MCF 10A (cell line): Measurements from ENCODE around the gene MYO7B. TPM values are rescaled to one million over a fixed set of nuclear protein-coding genes. Genes with fewer than 3 reads are reported as not detected.

Source experiments
- BruUV-seq: library from RNA; stranded (reverse); fragments of 400-500 nt; replicated peaks from 2 replicates; lab custom pipeline; 2021; lab: Mats Ljungman, UMichigan
- CTCF ChIA-PET: fragments of 300-600 bp; sonication (Branson Sonifier 250); formaldehyde crosslinking; extraction: SDS; loops from one replicate; lab custom pipeline; 2021; ENCODE audit warnings: antibody characterized with exemption, inconsistent platforms; lab: Yijun Ruan, JAX
- POLR2A ChIA-PET: fragments of 300-600, 350-650 bp; sonication (Branson Sonifier 250); formaldehyde crosslinking; extraction: SDS; loops from one replicate; lab custom pipeline; 2020; ENCODE audit warnings: antibody characterized with exemption, inconsistent platforms; lab: Yijun Ruan, JAX
- DNase-seq: peaks from one replicate; pipeline ENCODE4 v3.0.0-alpha.2; 2018; ENCODE audit not compliant: unreplicated experiment
- H3K27ac Mint-ChIP-seq: one replicate; pipeline ENCODE4 v1.8.0; 2022; ENCODE audit warnings: mild to moderate bottlenecking, low read depth, mixed read lengths; ENCODE audit not compliant: unreplicated experiment
- H3K27me3 Mint-ChIP-seq: one replicate; pipeline ENCODE4 v1.8.0; 2022; ENCODE audit warnings: mixed read lengths; ENCODE audit not compliant: insufficient read depth, unreplicated experiment
- H3K36me3 Mint-ChIP-seq: one replicate; pipeline ENCODE4 v1.8.0; 2022; ENCODE audit warnings: mild to moderate bottlenecking, moderate library complexity, mixed read lengths; ENCODE audit not compliant: insufficient read depth, unreplicated experiment
- H3K4me1 Mint-ChIP-seq: one replicate; pipeline ENCODE4 v1.8.0; 2022; ENCODE audit warnings: mixed read lengths; ENCODE audit not compliant: insufficient read depth, unreplicated experiment
- H3K4me3 Mint-ChIP-seq: one replicate; pipeline ENCODE4 v1.8.0; 2022; ENCODE audit warnings: mild to moderate bottlenecking, moderate library complexity, mixed read lengths; ENCODE audit not compliant: unreplicated experiment
- H3K9me3 Mint-ChIP-seq: one replicate; pipeline ENCODE4 v1.8.0; 2022; ENCODE audit warnings: mixed read lengths; ENCODE audit not compliant: unreplicated experiment
- CTCF ChIP-seq: fragments of 200-600 bp; IDR thresholded peaks from one replicate; pipeline ENCODE4 v1.8.0; 2022; ENCODE audit warnings: antibody characterized with exemption, mild to moderate bottlenecking; ENCODE audit not compliant: unreplicated experiment
- intact Hi-C: fragments of 100-400 bp; cut with micrococcal nuclease; formaldehyde crosslinking; loops from 2 replicates; pipeline ENCODE4 v1.14.1; 2022
- total RNA-seq: library from RNA; stranded (reverse); gene quantifications from 2 replicates; pipeline ENCODE4 v1.2.3, GENCODE V29; 2022

Gene MYO7B
- total RNA-seq, 1 experiment from 2014 or later = not detected

GRCh38 chr2:127626175-127626574 is 90.7 kb downstream of the MYO7B start:
- H3K9me3 Mint-ChIP-seq = no peaks in the 10 kb centered on the region
- no peaks in the 10 kb centered on the region for H3K36me3 Mint-ChIP-seq
- ChIA-PET CTCF (interaction anchor here (0.5 to 0.7 kb wide), 2 partner anchors 109 to 1723 kb away, joined by 3 read pairs; no protein-coding TSS in a partner anchor), POLR2A (no interaction called here)
- TF ChIP-seq CTCF = no peak
- H3K4me1 Mint-ChIP-seq = peaks cover 13% of the 10 kb centered on the region
- no peak for DNase-seq
- intact Hi-C loops = no loop called here
- H3K27me3 Mint-ChIP-seq = no peaks in the 10 kb centered on the region
- no TSS peak for BruUV-seq
- no peak overlapping the region for H3K27ac Mint-ChIP-seq
- no peak overlapping the region for H3K4me3 Mint-ChIP-seq

GRCh38 chr2:127626917-127627739 is 91.6 kb downstream of the MYO7B start:
- no peaks in the 10 kb centered on the region for H3K36me3 Mint-ChIP-seq
- H3K9me3 Mint-ChIP-seq = no peaks in the 10 kb centered on the region
- H3K27ac Mint-ChIP-seq = no peak overlapping the region
- no peaks in the 10 kb centered on the region for H3K27me3 Mint-ChIP-seq
- no peak for TF ChIP-seq CTCF
- ChIA-PET POLR2A (no interaction called here), CTCF (interaction anchor here (0.7 kb wide), 1 partner anchor 1724 kb away, joined by 3 read pairs; no protein-coding TSS in a partner anchor)
- intact Hi-C loops = no loop called here
- H3K4me1 Mint-ChIP-seq = peaks cover 13% of the 10 kb centered on the region
- no peak overlapping the region for H3K4me3 Mint-ChIP-seq
- DNase-seq = no peak
- no TSS peak for BruUV-seq

GRCh38 chr2:127627740-127628571 is 92.5 kb downstream of the MYO7B start:
- no peaks in the 10 kb centered on the region for H3K36me3 Mint-ChIP-seq
- ChIA-PET POLR2A (no interaction called here), CTCF (no interaction called here)
- intact Hi-C loops = no loop called here
- peaks cover 13% of the 10 kb centered on the region for H3K4me1 Mint-ChIP-seq
- DNase-seq = no peak
- H3K9me3 Mint-ChIP-seq = no peaks in the 10 kb centered on the region
- no TSS peak for BruUV-seq
- no peak overlapping the region for H3K4me3 Mint-ChIP-seq
- no peak overlapping the region for H3K27ac Mint-ChIP-seq
- no peak for TF ChIP-seq CTCF
- no peaks in the 10 kb centered on the region for H3K27me3 Mint-ChIP-seq
